Amygdala (tissue), 56 donors: Measurements from ENCODE around the gene NFE2L2.
"Not testable (repeated sequence)": the region's sequence is repeated elsewhere in the genome, so short reads cannot be mapped to it uniquely, and the experiment has no call there.

ENCODE experiments used
- DNase-seq, 56 donors: peaks; one replicate each; lab custom pipeline; 2025; lab: John Stamatoyannopoulos, UW

NFE2L2 gene

GRCh38 chr2:177204417-177204816 lies 60.1 kb downstream of the NFE2L2 start:
- no peak for DNase-seq

- no peak for DNase-seq
These were observed 62.6 kb downstream of the NFE2L2 start for GRCh38 chr2:177201919-177202346.

GRCh38 chr2:177200419-177200818 lies 64.1 kb downstream of the NFE2L2 start:
- DNase-seq: not testable (repeated sequence)

- DNase-seq: no peak
These were observed 69.3 kb downstream of the NFE2L2 start for GRCh38 chr2:177195194-177195593.

GRCh38 chr2:177193240-177193639 lies 71.3 kb downstream of the NFE2L2 start:
- no peak for DNase-seq

- no peak for DNase-seq
These were observed 71.7 kb downstream of the NFE2L2 start for GRCh38 chr2:177192788-177193187.

GRCh38 chr2:177190941-177191340 lies 73.6 kb downstream of the NFE2L2 start:
- no peak for DNase-seq

- no peak for DNase-seq
These were observed 75.8 kb downstream of the NFE2L2 start for GRCh38 chr2:177188482-177189469.

- DNase-seq: no peak
These were observed 76.8 kb downstream of the NFE2L2 start for GRCh38 chr2:177187631-177188312.

GRCh38 chr2:177186038-177186437 lies 78.5 kb downstream of the NFE2L2 start:
- DNase-seq: not testable (repeated sequence)

GRCh38 chr2:177184606-177185005 lies 79.9 kb downstream of the NFE2L2 start:
- no peak for DNase-seq

- no peak for DNase-seq
These were observed 80.7 kb downstream of the NFE2L2 start for GRCh38 chr2:177183860-177184259.
